Ascending aorta (tissue), 2 donors: ENCODE results near the gene XRCC6. TPM values are rescaled to one million over a fixed set of nuclear protein-coding genes. Genes with fewer than 3 reads are reported as not detected.
A peak's percentile ranks its signal among the peaks of the same experiment; 100 is the strongest.

Experiments
- DNase-seq, 2 donors: peaks; one replicate each; pipeline ENCODE4 v3.0.0-alpha.2; 2019; ENCODE audit warnings: low spot score in 2 of 2
- H3K27ac ChIP-seq, 2 donors: fragments of 200-600 bp; sonication (generic); one replicate each; pipeline ENCODE4 v1.5.1; 2016 to 2017; ENCODE audit warnings: mild to moderate bottlenecking in 1 of 2
- H3K27me3 ChIP-seq: fragments of 200-600 bp; sonication (generic); one replicate; pipeline ENCODE4 v1.5.1; 2017
- H3K36me3 ChIP-seq, 2 donors: fragments of 200-600 bp; sonication (generic); one replicate each; pipeline ENCODE4 v1.5.1; 2016
- H3K4me1 ChIP-seq, 2 donors: fragments of 200-600 bp; sonication (generic); one replicate each; pipeline ENCODE4 v1.5.1; 2016 to 2017; ENCODE audit warnings: mild to moderate bottlenecking in 1 of 2
- H3K4me3 ChIP-seq, 2 donors: fragments of 200-600 bp; sonication (generic); one replicate each; pipeline ENCODE4 v1.5.1; 2016 to 2017; ENCODE audit warnings: mild to moderate bottlenecking in 1 of 2
- H3K9me3 ChIP-seq, 2 donors: fragments of 200-600 bp; sonication (generic); one replicate each; pipeline ENCODE4 v1.5.1; 2016
- intact Hi-C: fragments of 100-400 bp; cut with DNase I; formaldehyde crosslinking; loops from one replicate; pipeline ENCODE4 v1.15.1; 2023
- total RNA-seq: library from RNA; depleted of rRNA; stranded (reverse); fragments of >200 nt; gene quantifications from one replicate; pipeline ENCODE4 v1.1.0, GENCODE V29; 2016
- TF ChIP-seq, protein P1 (sequence below), 3 experiments: fragments of 200-600 bp in 2 of 3; fragments of 450-650 bp in 1 of 3; sonication (generic) in 2 of 3; IDR thresholded peaks; one replicate each; pipeline ENCODE4 v1.5.1; 2016 to 2019; ENCODE audit warnings: antibody characterized with exemption in 3 of 3, mild to moderate bottlenecking in 1 of 3, moderate library complexity in 1 of 3

Gene XRCC6
- total RNA-seq, 1 donor from 2014 or later: 89.7 TPM

DNA sequence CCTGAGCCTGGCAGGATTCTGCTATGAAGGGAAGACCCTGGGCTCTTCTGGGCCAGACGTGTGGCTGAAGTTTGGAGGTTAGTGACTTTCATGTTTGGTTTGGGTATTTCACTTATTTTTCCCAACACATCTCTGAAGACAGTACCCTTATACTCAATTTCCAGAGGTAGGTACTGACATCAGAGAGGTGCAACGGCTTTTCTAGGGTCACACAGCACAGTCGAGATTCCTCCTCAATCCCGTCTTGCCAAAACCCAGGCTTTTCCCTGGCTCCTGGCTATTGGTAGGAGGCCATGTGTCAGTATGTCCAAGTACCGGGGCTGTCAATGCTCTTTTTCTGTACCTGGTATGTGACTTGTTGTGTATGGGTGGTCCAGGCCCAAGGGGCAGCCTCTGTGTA lies 25.4 kb upstream of the XRCC6 start:
- Histone ChIP-seq H3K36me3 (peaks cover 2 to 9% of the 10 kb centered on the region in 2 donors), H3K27ac (no peak overlapping the region), H3K9me3 (no peaks in the 10 kb centered on the region), H3K27me3 (no peaks in the 10 kb centered on the region), H3K4me3 (no peak overlapping the region), H3K4me1 (peaks cover 0 to 5% of the 10 kb centered on the region in 2 donors)
- DNase-seq: no peak
- TF ChIP-seq, protein P1, sequence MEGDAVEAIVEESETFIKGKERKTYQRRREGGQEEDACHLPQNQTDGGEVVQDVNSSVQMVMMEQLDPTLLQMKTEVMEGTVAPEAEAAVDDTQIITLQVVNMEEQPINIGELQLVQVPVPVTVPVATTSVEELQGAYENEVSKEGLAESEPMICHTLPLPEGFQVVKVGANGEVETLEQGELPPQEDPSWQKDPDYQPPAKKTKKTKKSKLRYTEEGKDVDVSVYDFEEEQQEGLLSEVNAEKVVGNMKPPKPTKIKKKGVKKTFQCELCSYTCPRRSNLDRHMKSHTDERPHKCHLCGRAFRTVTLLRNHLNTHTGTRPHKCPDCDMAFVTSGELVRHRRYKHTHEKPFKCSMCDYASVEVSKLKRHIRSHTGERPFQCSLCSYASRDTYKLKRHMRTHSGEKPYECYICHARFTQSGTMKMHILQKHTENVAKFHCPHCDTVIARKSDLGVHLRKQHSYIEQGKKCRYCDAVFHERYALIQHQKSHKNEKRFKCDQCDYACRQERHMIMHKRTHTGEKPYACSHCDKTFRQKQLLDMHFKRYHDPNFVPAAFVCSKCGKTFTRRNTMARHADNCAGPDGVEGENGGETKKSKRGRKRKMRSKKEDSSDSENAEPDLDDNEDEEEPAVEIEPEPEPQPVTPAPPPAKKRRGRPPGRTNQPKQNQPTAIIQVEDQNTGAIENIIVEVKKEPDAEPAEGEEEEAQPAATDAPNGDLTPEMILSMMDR (IDR thresholded peaks at IDR 0.05): no peak
- intact Hi-C loops: no loop called here

DNA sequence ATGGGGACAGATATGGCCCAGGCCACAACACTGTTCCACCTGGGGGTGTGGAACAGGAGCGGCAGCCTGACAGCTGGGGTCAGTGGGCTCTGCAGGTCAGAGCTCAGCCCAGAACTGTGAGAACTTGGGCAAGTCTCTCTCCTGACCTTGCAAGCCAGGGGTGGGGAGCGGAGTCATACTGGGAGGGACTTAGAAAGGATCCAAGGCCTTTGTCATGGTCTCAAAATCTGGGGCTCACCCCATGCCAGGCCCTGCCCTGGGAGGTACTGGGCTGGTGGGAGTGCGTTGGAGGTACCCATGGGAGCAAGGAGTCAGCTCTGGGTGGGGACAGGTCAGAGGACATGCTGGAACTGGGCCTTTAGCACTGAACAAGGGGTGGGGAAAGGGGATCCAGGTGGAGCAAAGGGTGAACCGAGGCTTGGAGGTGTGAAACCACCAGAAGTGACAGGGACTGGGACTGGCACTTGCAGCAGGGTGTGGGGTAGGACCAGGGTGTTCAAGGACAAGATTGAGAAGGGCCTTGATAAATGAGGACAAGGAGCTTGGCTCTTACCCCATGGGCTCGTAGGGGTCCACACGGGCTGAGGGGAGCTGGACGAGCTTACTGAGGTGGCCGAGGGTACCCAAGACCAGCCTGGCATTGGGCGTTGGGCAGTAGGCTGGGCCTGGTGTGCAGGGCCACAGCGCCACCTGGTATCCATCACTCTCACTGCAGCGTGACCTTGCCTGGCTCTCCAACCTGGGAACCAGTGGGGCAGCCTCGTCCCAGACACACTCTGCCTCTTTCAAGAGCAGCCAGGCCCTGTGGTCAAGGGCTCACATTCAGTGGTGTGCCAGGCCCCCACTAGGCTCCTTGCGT lies 24.1 kb upstream of the XRCC6 start:
- H3K4me3 ChIP-seq: no peak overlapping the region
- peaks cover 7 to 17% of the 10 kb centered on the region in 2 donors for H3K36me3 ChIP-seq
- H3K27ac ChIP-seq: peak overlapping the region in 1 of 2 donors; percentile 10
- TF ChIP-seq, protein P1 (IDR thresholded peaks at IDR 0.05): peak; percentile 61 to 77 (median 74)
- peaks cover 0 to 5% of the 10 kb centered on the region in 2 donors for H3K4me1 ChIP-seq
- no peaks in the 10 kb centered on the region for H3K27me3 ChIP-seq
- intact Hi-C loops: loop anchor here (1.0 kb wide), 1 partner anchor 54 kb away; no protein-coding TSS in a partner anchor
- H3K9me3 ChIP-seq: no peaks in the 10 kb centered on the region
- no peak for DNase-seq

DNA sequence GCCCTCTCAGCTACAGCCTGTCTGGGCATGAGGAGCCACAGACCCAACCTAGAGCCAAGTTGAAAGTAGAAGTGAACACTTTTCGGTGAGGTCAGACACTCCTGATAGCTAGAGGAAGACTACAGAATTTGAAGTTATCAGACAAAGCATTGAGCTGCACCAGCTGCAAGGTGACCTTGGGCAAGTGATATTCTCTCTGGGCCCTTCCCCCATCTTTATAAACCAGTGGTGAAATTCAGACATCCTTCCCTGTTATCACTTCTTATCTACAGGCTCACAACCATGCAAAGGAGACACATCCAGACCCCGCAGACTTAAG lies 23.5 kb upstream of the XRCC6 start:
- no peaks in the 10 kb centered on the region for H3K27me3 ChIP-seq
- peaks cover 13 to 22% of the 10 kb centered on the region in 2 donors for H3K36me3 ChIP-seq
- H3K9me3 ChIP-seq: no peaks in the 10 kb centered on the region
- no peak for DNase-seq
- intact Hi-C loops: loop anchor here (1.0 kb wide), 1 partner anchor 54 kb away; no protein-coding TSS in a partner anchor
- TF ChIP-seq, protein P1 (IDR thresholded peaks at IDR 0.05): no peak
- no peak overlapping the region for H3K4me3 ChIP-seq
- H3K4me1 ChIP-seq: peaks cover 0 to 5% of the 10 kb centered on the region in 2 donors
- H3K27ac ChIP-seq: peak overlapping the region in 1 of 2 donors; percentile 10

DNA sequence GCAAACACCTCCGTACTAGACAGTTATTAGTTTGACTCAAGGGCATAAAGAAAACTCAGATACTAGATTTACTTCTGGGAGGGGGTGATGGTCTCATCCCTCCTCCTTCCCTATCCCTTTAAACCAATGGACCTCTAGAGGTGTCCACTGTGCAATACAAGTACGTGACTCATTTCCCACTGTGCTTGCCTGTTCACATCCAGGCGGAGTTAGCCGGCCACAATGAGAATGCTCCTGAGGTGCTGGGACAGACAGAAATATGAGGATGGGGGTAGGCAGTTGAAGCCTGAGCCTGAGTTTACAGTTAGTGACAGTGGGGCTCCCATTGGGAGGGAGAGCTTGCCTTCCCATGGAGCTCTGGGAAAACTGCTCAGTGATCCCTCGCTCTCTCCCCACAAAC lies 23.0 kb upstream of the XRCC6 start:
- DNase-seq: no peak

DNA sequence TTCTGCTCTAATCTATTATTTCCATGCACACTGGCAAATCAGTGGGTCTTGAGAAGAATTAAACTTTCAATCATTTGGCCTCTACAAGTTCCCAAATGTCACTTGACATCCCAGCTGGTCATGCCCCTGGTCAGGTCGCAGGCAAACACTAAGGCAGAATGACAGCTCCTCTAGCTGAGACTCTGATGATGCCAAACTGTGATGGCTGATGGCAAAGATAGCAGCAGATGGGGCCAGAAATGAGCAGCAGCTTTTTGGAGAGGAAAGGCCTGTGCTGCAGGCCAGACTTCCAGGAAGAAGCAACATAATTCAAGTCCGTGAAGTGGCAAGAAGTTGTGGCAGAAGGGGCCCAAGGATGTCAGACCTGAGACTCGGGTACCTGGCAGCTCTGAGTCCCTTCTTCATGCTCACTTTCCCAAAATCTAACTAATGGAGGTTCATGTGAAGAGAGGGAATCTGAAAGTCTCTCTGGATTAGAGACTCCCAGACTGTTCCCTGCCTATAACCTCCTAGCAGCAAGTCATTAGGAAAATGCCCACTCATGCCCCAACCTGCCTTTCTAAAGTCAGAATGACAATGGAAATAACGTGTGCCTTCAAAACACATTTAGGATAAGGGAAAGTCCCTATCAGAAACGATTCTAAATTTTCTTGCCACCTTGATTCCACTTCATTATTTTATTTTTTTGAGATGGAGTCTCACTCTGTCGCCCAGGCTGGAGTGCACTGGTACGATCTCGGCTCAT lies 22.0 kb upstream of the XRCC6 start:
- Histone ChIP-seq H3K36me3 (peaks cover 19 to 32% of the 10 kb centered on the region in 2 donors), H3K4me3 (no peak overlapping the region), H3K27me3 (no peaks in the 10 kb centered on the region), H3K9me3 (no peaks in the 10 kb centered on the region), H3K27ac (no peak overlapping the region), H3K4me1 (peaks cover 0 to 5% of the 10 kb centered on the region in 2 donors)
- no peak for DNase-seq
- TF ChIP-seq, protein P1 (IDR thresholded peaks at IDR 0.05): no peak
- intact Hi-C loops: no loop called here

More for the DNA sequence above, 23.0 kb upstream of the XRCC6 start:
- Histone ChIP-seq H3K4me3 (no peak overlapping the region), H3K9me3 (no peaks in the 10 kb centered on the region), H3K27ac (no peak overlapping the region), H3K36me3 (peaks cover 18 to 27% of the 10 kb centered on the region in 2 donors), H3K27me3 (no peaks in the 10 kb centered on the region), H3K4me1 (peaks cover 0 to 5% of the 10 kb centered on the region in 2 donors)
- TF ChIP-seq, protein P1 (IDR thresholded peaks at IDR 0.05): no peak
- intact Hi-C loops: no loop called here
